Mucosa of gallbladder (tissue), 1 donor: Measurements from ENCODE around the gene ATP2C2. TPM values are rescaled to one million over a fixed set of nuclear protein-coding genes. Genes with fewer than 3 reads are reported as not detected.

Experiments
- DNase-seq: peaks from one replicate; pipeline ENCODE4 v3.0.0-alpha.2; 2020; ENCODE audit warnings: low spot score
- total RNA-seq: library from RNA; stranded (reverse); gene quantifications from one replicate; pipeline ENCODE4 v1.2.1, GENCODE V29; 2021
- donor health status: DM: no; HTN: no; CAD: no.

ATP2C2 gene
- total RNA-seq, 1 donor from 2014 or later = 62.8 TPM

- DNase-seq = peak; percentile 84
These were observed 143.0 kb downstream of the ATP2C2 start for GRCh38 chr16:84511180-84511800.

- no peak for DNase-seq
These were observed 143.5 kb downstream of the ATP2C2 start for GRCh38 chr16:84511831-84512230.

- no peak for DNase-seq
These were observed 144.8 kb downstream of the ATP2C2 start for GRCh38 chr16:84513123-84513522.

- no peak for DNase-seq
These were observed 145.3 kb downstream of the ATP2C2 start for GRCh38 chr16:84513666-84514065.

Other genes starting within 250 kb of the ATP2C2 start
- 16.3 TPM for gene HSDL1, start 223.4 kb upstream of the ATP2C2 start, total RNA-seq
- gene DNAAF1, start 223.2 kb upstream of the ATP2C2 start, total RNA-seq = 0.46 TPM
- gene TAF1C, start 181.5 kb upstream of the ATP2C2 start, total RNA-seq = 56.5 TPM
- 0.60 TPM for gene ADAD2, start 177.4 kb upstream of the ATP2C2 start, total RNA-seq
- not detected for gene KCNG4, start 128.5 kb upstream of the ATP2C2 start, total RNA-seq
- gene WFDC1, start 73.7 kb upstream of the ATP2C2 start, total RNA-seq = 92.6 TPM
- 22.5 TPM for gene MEAK7, start 136.1 kb downstream of the ATP2C2 start, total RNA-seq
- 129 TPM for gene COTL1, start 249.5 kb downstream of the ATP2C2 start, total RNA-seq